22Rv1 (cell line): ENCODE data around the gene PRSS33.

Source experiments
- H3K27ac ChIP-seq: fragments of 450-650 bp; 2 replicates; pipeline ENCODE4 v1.5.1; 2017
- ZFX ChIP-seq: fragments of 450-650 bp; IDR thresholded peaks from 2 replicates; pipeline ENCODE4 v1.6.1; 2017; ENCODE audit warnings: antibody characterized with exemption, borderline replicate concordance
- TF ChIP-seq, protein P1 (sequence below): fragments of 450-650 bp; IDR thresholded peaks from 2 replicates; pipeline ENCODE4 v1.5.1; 2017; ENCODE audit warnings: mild to moderate bottlenecking

Gene PRSS33

DNA sequence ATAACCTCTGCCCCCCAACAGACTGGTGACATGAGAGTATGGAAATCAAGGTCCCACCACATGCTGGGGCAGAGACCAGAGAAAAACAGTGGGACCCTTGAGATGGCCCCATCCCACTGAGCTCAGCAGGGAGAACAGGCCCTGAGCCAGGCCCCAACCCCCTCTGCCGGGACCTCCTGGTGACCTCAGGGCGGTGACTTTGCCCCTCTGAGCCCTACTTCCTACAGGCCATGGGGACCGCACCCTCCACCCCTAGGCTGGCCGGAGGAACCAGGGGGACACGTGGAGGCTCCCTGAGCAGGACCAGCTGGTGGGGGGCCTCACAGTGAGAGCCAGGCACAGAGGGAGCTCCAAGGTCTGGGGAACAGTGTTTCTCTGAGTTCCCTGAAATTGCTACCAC lies 48.7 kb downstream of the PRSS33 start:
- TF ChIP-seq, protein P1, sequence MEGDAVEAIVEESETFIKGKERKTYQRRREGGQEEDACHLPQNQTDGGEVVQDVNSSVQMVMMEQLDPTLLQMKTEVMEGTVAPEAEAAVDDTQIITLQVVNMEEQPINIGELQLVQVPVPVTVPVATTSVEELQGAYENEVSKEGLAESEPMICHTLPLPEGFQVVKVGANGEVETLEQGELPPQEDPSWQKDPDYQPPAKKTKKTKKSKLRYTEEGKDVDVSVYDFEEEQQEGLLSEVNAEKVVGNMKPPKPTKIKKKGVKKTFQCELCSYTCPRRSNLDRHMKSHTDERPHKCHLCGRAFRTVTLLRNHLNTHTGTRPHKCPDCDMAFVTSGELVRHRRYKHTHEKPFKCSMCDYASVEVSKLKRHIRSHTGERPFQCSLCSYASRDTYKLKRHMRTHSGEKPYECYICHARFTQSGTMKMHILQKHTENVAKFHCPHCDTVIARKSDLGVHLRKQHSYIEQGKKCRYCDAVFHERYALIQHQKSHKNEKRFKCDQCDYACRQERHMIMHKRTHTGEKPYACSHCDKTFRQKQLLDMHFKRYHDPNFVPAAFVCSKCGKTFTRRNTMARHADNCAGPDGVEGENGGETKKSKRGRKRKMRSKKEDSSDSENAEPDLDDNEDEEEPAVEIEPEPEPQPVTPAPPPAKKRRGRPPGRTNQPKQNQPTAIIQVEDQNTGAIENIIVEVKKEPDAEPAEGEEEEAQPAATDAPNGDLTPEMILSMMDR = no peak
- no peak for TF ChIP-seq ZFX
- no peak overlapping the region for H3K27ac ChIP-seq

DNA sequence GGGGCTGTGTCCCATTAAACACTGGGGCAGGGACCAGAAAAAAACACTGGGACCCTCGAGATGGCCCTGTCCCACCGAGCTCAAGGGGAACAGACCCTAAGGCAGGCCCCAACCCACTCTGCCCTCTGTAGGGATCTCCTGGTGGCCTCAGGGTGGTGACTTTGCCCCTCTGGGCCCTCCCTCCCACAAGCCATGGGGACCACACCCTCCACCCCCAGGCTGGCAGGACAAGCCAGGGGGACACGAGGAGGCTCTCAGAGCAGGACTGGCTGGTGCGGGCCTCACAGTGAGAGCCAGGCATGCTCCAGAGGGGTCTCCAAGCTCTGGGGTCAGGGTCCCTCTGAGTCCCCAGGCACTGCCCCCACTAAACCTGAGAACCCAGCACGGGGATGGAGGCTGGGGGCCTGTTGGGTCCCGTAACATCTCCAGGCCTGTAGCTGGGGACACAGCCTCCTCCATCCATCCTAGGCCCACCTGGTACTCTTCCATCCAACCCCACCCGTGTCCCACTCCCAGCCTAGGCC lies 49.4 kb downstream of the PRSS33 start:
- TF ChIP-seq, protein P1 = no peak
- TF ChIP-seq ZFX = no peak
- no peak overlapping the region for H3K27ac ChIP-seq

DNA sequence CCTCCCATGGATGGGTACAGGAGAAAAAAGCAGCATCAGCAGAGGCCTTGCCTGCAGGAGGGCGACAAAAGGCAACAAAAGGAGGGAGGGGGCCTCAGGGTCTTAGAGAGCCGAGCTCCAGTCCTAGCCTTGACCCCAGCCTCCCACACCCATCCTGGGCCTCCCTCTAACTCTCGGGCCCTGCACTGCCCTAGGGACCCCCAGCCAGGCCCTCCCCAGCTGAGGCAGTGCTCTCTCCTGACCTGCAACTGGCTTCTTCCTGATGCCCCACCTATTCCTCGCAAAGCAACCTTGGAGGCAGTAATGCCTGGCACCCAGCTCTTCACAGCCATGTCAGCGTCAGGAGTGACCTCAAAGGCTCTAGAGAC lies 50.1 kb downstream of the PRSS33 start:
- no peak overlapping the region for H3K27ac ChIP-seq
- TF ChIP-seq, protein P1 = no peak
- no peak for TF ChIP-seq ZFX

DNA sequence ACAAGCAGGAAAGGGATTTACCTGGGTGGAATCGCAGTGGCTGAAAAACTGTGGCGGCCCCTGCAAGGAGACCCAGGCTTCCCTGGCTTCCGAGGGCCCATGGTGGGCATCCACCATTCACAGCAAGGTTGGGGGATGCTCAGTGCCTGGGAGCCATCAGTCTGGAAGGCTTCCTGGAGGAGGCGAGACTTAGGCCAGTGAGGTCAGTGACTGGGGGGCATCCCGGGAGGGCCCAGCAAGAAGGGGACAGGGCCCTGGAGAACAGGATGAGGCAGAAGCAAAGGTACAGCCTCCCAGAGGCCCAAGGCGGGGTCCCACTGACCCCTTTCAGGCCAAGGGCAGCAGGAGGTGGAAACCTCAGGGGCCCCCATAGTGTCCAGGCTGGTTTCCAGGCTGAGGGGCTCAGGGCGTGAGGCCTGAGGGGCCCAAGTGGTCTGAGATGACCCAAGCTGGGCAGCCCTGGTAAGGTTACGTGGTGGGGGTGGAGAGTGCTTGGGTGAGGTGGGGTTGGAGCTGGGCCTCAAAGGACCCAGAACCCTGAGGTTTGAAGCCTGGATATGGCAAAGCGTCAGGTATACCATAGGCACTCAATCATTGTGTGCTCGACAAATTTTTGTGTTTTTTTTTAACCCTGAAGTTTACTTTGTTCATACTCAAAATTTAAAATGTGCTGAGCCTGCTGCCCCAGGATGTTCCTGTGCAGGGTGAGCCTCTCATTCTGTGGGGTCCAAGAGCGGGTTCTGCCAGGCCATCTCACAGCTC lies 50.7 kb downstream of the PRSS33 start:
- no peak overlapping the region for H3K27ac ChIP-seq
- no peak for TF ChIP-seq ZFX
- TF ChIP-seq, protein P1 = no peak

DNA sequence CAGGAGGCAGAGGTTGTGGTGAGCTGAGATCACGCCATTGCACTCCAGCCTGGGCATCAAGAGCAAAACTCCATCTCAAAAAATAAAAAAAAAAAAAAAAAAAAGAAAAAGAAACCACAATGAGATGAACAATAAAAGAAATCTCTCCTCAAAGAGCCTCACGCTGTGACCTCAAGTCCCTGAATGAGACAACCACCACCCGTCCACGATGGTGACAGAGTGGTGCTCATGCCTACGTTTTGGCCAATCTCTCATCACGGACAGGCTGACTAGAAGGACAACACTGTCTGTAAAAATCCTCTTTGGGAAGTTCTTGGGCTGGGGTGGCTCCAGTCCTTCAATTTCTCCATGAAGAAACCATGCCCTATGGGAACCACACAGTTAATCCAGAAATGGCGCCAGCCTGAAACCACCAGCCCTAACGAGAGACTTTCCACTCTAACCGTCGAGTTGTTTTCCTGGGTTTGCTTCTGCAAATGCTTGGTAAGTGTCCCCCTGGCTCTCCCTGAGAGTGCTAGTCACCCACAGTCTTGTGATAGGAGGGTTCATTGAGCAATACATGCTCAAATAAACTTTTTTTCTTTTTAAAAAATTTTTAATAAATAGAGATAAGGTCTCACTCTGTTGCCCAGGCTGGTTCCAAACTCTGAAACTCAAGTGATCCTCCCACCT lies 52.4 kb downstream of the PRSS33 start:
- H3K27ac ChIP-seq = no peak overlapping the region

More for the DNA sequence above, 52.4 kb downstream of the PRSS33 start:
- TF ChIP-seq ZFX = no peak
- TF ChIP-seq, protein P1 = no peak
